ENCODE results near the gene MON1B. TPM values are rescaled to one million over a fixed set of nuclear protein-coding genes. Genes with fewer than 3 reads are reported as not detected.
"Not testable (repeated sequence)": the region's sequence is repeated elsewhere in the genome, so short reads cannot be mapped to it uniquely, and the experiment has no call there.

MON1B gene
- total RNA-seq, 1 donor from 2014 or later: 70.7 TPM

DNA sequence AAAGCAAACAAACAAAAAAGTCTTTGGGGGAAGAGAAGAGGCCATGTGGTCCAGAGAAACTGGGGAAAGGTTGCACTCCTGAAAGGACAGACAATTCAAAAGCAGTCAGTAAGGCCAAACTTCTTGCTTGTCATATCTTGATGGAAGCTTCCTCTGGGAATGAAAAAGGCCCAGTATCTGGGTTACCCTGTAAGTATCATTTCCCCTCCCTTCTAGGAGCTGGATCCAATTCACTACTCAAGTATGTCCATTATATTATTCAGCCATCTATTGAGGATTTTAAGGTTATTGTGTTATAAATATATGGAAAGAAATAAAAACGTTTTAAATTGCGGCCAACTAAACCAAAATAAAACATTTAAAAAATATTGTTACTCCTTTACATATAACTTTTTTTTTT is 26.0 kb upstream of the MON1B start:
- ATAC-seq (ENCODE audit: low read depth): no peak
- Mint-ChIP-seq H3K9me3 (no peaks in the 10 kb centered on the region), H3K4me1 (no peaks in the 10 kb centered on the region), H3K27ac (no peak overlapping the region), H3K36me3 (ENCODE audit: low read depth) (no peaks in the 10 kb centered on the region), H3K4me3 (no peak overlapping the region), H3K27me3 (peaks cover 22% of the 10 kb centered on the region)
- CTCF ChIA-PET: no interaction called here
- no peak for DNase-seq
- no peak for TF ChIP-seq CTCF (IDR thresholded peaks at IDR 0.05)
- intact Hi-C loops (cut with micrococcal nuclease): no loop called here
- POLR2A ChIA-PET: no interaction called here

DNA sequence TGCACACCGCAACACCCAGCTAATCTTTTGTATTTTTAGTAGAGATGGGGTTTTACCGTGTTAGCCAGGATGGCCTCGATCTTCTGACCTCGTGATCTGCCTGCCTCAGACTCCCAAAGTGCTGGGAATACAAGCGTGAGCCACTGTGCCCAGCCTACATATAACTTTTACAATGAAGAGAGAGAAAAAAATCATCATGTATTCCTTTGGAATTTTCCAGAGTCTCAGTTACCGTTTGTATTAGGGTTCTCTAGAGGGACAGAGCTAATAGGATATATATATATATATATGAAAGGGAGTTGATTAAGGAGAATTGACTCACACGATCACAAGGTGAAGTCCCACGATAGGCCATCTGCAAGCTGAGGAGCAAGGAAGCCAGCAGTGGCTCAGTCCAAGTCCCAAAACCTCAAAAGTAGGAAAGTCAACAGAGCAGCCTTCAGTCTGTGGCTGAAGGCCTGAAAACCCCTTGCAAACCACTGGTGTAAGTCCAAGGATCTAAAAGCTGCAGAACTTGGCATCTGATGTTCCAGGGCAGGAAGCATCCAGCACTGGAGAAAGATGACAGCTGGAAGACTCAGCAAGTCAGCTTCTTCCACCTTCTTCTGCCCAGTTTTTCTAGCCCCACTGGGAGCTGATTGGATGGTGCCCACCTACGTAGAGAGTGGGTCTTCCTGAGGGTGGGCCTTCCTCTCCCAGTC is 25.3 kb upstream of the MON1B start:
- intact Hi-C loops (cut with micrococcal nuclease): not testable (repeated sequence)

DNA sequence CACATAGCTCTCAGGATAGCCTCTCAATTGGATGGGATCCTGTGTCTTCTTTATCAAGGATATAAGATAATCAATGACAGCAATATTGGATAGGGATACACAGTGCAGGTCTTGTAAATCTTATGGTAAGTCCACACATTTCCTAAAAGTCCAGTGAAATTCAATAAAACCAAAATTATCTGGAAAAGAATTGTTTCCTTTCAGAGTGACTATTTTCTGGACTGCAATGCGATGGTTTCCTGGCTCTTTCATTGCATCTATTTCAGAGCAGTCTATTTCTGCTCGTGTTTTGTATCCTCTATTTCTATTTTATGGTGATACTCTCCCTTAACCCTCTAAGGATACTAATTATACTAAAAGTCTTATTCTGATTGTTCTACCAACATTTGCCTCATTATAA is 24.3 kb upstream of the MON1B start:
- TF ChIP-seq CTCF (IDR thresholded peaks at IDR 0.05): no peak
- POLR2A ChIA-PET: no interaction called here

More for the DNA sequence above, 25.3 kb upstream of the MON1B start:
- H3K27ac Mint-ChIP-seq; H3K9me3 Mint-ChIP-seq; DNase-seq; POLR2A ChIA-PET; CTCF ChIA-PET; ATAC-seq (ENCODE audit: low read depth); H3K4me3 Mint-ChIP-seq; H3K4me1 Mint-ChIP-seq; H3K36me3 Mint-ChIP-seq (ENCODE audit: low read depth): not testable (repeated sequence)
- H3K27me3 Mint-ChIP-seq: peaks cover 23% of the 10 kb centered on the region

GRCh38 chr16:77168901-77169300 is 22.1 kb upstream of the MON1B start:
- no peaks in the 10 kb centered on the region for H3K36me3 Mint-ChIP-seq (ENCODE audit: low read depth)
- H3K27me3 Mint-ChIP-seq: peaks cover 28% of the 10 kb centered on the region
- H3K27ac Mint-ChIP-seq: no peak overlapping the region
- no peak overlapping the region for H3K4me3 Mint-ChIP-seq
- DNase-seq (no peak), ATAC-seq (ENCODE audit: low read depth) (no peak)
- CTCF ChIA-PET: interaction anchor here (1.0 to 1.9 kb wide), 2 partner anchors 15 to 1969 kb away, joined by 3 to 4 read pairs; no protein-coding TSS in a partner anchor
- POLR2A ChIA-PET: no interaction called here
- intact Hi-C loops (cut with micrococcal nuclease): no loop called here
- no peaks in the 10 kb centered on the region for H3K9me3 Mint-ChIP-seq
- no peak for TF ChIP-seq CTCF (IDR thresholded peaks at IDR 0.05)
- no peaks in the 10 kb centered on the region for H3K4me1 Mint-ChIP-seq

More for the DNA sequence above, 24.3 kb upstream of the MON1B start:
- H3K27ac Mint-ChIP-seq: no peak overlapping the region
- H3K4me3 Mint-ChIP-seq: no peak overlapping the region
- no peak for DNase-seq
- H3K9me3 Mint-ChIP-seq: no peaks in the 10 kb centered on the region
- no peak for ATAC-seq (ENCODE audit: low read depth)
- no peaks in the 10 kb centered on the region for H3K4me1 Mint-ChIP-seq
- H3K36me3 Mint-ChIP-seq (ENCODE audit: low read depth): no peaks in the 10 kb centered on the region
- intact Hi-C loops (cut with micrococcal nuclease): no loop called here
- peaks cover 23% of the 10 kb centered on the region for H3K27me3 Mint-ChIP-seq
- CTCF ChIA-PET: no interaction called here

DNA sequence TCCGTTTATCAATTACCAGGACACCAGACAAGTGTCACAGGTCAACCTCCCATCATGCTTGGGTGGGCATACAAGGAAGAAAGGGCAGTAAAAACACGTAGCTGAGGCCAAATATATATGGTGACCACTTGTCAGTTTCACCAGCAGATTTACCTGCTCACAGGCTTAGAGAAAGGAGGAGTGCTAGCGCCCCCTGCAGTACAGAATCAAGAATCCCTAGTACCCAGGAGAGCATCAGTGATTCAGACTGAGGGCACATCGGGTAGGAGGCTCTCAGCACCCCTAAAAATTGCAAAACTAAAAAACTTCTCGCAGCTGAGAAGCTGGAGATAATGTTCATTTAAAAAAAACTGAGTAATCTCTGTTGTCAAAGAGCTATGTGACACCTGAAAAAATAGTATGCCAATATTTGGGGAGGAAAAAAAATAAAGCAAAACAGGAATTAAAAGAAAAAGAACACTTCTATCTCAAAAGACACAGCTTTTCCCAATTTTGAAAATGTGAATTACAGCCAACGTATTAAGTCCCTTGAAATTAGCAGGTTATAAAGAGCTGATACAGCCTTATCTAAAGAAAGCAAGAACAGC is 21.2 kb upstream of the MON1B start:
- Mint-ChIP-seq H3K27me3 (peaks cover 31% of the 10 kb centered on the region), H3K9me3 (no peaks in the 10 kb centered on the region), H3K27ac (no peak overlapping the region), H3K4me1 (no peaks in the 10 kb centered on the region), H3K4me3 (no peak overlapping the region), H3K36me3 (ENCODE audit: low read depth) (no peaks in the 10 kb centered on the region)
- intact Hi-C loops (cut with micrococcal nuclease): no loop called here
- ATAC-seq (ENCODE audit: low read depth): peak; percentile 40
- CTCF ChIA-PET: interaction anchor here (0.7 to 2.6 kb wide), 6 partner anchors 9 to 1970 kb away, joined by 3 to 15 read pairs (median 4); no protein-coding TSS in a partner anchor
- DNase-seq: no peak
- TF ChIP-seq CTCF (IDR thresholded peaks at IDR 0.05): no peak
- POLR2A ChIA-PET: no interaction called here

All from activated B cell treated with CpG ODN at 0.5 μM for 24 hours (primary cell).